GM12873 (cell line): ENCODE data around the gene KMT5C.

Source experiments
- CTCF ChIP-seq: IDR thresholded peaks from 2 replicates; pipeline ENCODE4 v1.5.1; 2012; ENCODE audit warnings: low read depth, mild to moderate bottlenecking, moderate library complexity, low read length, control low read depth; ENCODE audit not compliant: insufficient read depth; ENCODE audit errors: missing control alignments

The KMT5C gene

GRCh38 chr19:55387736-55388497, 48.2 kb downstream of the KMT5C start:
- no peak for TF ChIP-seq CTCF

GRCh38 chr19:55389386-55390317, 50.0 kb downstream of the KMT5C start:
- TF ChIP-seq CTCF, result no peak

- TF ChIP-seq CTCF, result no peak
Observed at GRCh38 chr19:55390461-55390880, 50.8 kb downstream of the KMT5C start.

- TF ChIP-seq CTCF, result no peak
Observed at GRCh38 chr19:55391191-55391670, 51.6 kb downstream of the KMT5C start.

GRCh38 chr19:55391702-55392615, 52.3 kb downstream of the KMT5C start:
- TF ChIP-seq CTCF, result no peak

GRCh38 chr19:55392820-55393761, 53.4 kb downstream of the KMT5C start:
- TF ChIP-seq CTCF, result no peak
